HL-60 (cell line): Measurements from ENCODE around the gene TMEM141.

Experiments used
- DNase-seq, 2 experiments: peaks; one replicate each; pipeline ENCODE4 v3.0.0-alpha.2; 2010 to 2020; ENCODE audit warnings: low read depth in 1 of 2, low spot score in 1 of 2
- H3K27ac ChIP-seq: fragments of 250-450 bp; sonication (Bioruptor Pico); replicated peaks from 2 replicates; pipeline ENCODE4 v1.5.1; 2020; ENCODE audit warnings: mild to moderate bottlenecking, moderate library complexity
- H3K27me3 ChIP-seq: fragments of 250-450 bp; sonication (Bioruptor Pico); 2 replicates; pipeline ENCODE4 v1.5.1; 2021; ENCODE audit warnings: mild to moderate bottlenecking, moderate library complexity; ENCODE audit not compliant: insufficient read depth, poor library complexity, severe bottlenecking
- H3K4me3 ChIP-seq: replicated peaks from 2 replicates; pipeline ENCODE4 v1.5.1; 2011; ENCODE audit warnings: mild to moderate bottlenecking, control low read depth, low read length; ENCODE audit not compliant: insufficient read depth
- CTCF ChIP-seq: IDR thresholded peaks from one replicate; pipeline ENCODE4 v1.5.1; 2011; ENCODE audit warnings: low read length, control low read depth, inconsistent platforms; ENCODE audit not compliant: insufficient read depth
- GABPA ChIP-seq: IDR thresholded peaks from 2 replicates; pipeline ENCODE4 v1.6.1; 2012; ENCODE audit warnings: low read depth
- POLR2AphosphoS5 ChIP-seq: IDR thresholded peaks from 2 replicates; pipeline ENCODE4 v1.6.1; 2012; ENCODE audit warnings: low read depth
- REST ChIP-seq: IDR thresholded peaks from 2 replicates; pipeline ENCODE4 v1.6.1; 2012; ENCODE audit warnings: low read depth; ENCODE audit not compliant: insufficient replicate concordance
- SPI1 ChIP-seq: IDR thresholded peaks from 2 replicates; pipeline ENCODE4 v1.6.1; 2012; ENCODE audit warnings: low read depth, mild to moderate bottlenecking, borderline replicate concordance

TMEM141 gene

GRCh38 chr9:136777359-136777758, 13.8 kb upstream of the TMEM141 start:
- TF ChIP-seq SPI1 = no peak
- no peak for TF ChIP-seq CTCF
- TF ChIP-seq POLR2AphosphoS5 = no peak
- no peak for TF ChIP-seq GABPA
- TF ChIP-seq REST = no peak
- H3K27me3 ChIP-seq = no peaks in the 10 kb centered on the region
- no peak for DNase-seq
- H3K27ac ChIP-seq = no peak overlapping the region
- H3K4me3 ChIP-seq = no peak overlapping the region

GRCh38 chr9:136779808-136780207, 11.3 kb upstream of the TMEM141 start:
- Histone ChIP-seq H3K27ac (no peak overlapping the region), H3K27me3 (no peaks in the 10 kb centered on the region), H3K4me3 (no peak overlapping the region)
- TF ChIP-seq SPI1 = no peak
- TF ChIP-seq REST = no peak
- no peak for TF ChIP-seq GABPA
- TF ChIP-seq CTCF = no peak
- TF ChIP-seq POLR2AphosphoS5 = no peak
- DNase-seq = no peak

GRCh38 chr9:136782452-136782851, 8.7 kb upstream of the TMEM141 start:
- Histone ChIP-seq H3K27me3 (no peaks in the 10 kb centered on the region), H3K4me3 (no peak overlapping the region), H3K27ac (no peak overlapping the region)
- DNase-seq = no peak
- no peak for TF ChIP-seq SPI1

GRCh38 chr9:136784249-136784996, 6.7 kb upstream of the TMEM141 start:
- H3K4me3 ChIP-seq = no peak overlapping the region
- TF ChIP-seq CTCF = no peak
- peak in 1 of 2 experiments; percentile 49 for DNase-seq
- H3K27me3 ChIP-seq = no peaks in the 10 kb centered on the region
- H3K27ac ChIP-seq = no peak overlapping the region
